ENCODE results near the gene RPS6KB2. TPM values are rescaled to one million over a fixed set of nuclear protein-coding genes. Genes with fewer than 3 reads are reported as not detected.

The RPS6KB2 gene
- total and polyA plus RNA-seq, 2 experiments from 2014 or later: 29.5 to 41.3 TPM

DNA sequence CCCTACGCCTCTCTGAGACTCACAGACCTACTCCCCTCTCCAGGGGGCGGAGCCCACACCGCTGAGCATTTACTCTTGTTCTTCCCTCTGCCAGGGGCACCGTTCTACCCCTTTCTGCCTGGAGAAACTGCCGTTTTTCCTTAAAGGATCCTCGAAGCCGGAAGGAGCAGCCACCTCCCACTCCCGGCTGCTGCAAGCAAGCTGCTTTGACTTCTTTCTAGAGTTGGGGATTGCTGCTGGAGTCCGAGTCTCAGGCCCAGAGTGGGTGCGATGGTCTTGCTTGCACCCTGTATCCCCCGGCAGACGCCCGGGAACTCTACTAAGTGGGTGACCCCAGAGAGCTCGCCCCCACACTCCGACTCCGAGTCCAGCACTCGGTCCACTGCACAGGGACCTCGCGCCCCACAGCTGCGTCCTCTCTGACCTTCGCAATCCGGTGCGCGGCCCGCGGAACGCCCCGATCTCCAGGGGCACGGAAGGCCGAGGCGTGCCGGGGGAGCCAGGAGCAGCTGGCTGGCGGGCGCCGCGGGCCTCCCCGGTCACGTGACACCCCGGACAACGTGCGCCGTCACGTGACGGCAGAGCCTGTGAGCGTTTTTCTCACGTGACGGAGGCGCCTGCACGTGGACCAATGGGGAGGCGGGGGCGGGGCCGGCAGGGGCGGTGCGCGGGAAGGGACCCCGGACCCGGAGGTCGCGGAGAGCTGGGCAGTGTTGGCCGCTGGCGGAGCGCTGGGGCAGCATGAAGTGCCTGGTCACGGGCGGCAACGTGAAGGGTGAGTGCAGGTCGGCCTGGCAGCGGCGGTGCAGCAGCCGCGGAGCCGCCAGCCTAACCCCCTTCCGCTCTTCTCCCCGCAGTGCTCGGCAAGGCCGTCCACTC is 36.8 kb upstream of the RPS6KB2 start, which contains the start of gene RAD9A:
Gene RAD9A (plus strand): TSS at position 683 of the 879 bp plus-strand sequence. CDS start 59 bp downstream, at position 742.
- peak within 1 kb of the TSS; percentile 90 for H3K4me3 Mint-ChIP-seq
- Histone ChIP-seq H3K79me2 (replicated peaks; ENCODE audit: insufficient read depth) (0 out of 2 replicates have a peak, but pooled peaks cover 3% of the 10 kb centered on the region), H3K27me3 (ENCODE audit: insufficient read depth) (no peaks in the 10 kb centered on the region), H3F3A (replicated peaks; ENCODE audit: low read depth) (0 out of 2 replicates have a peak, but pooled peaks cover 8% of the 10 kb centered on the region), H3K36me3 (ENCODE audit: insufficient read depth) (no peaks in the 10 kb centered on the region), H4K20me1 (replicated peaks; ENCODE audit: insufficient read depth) (no peaks in the 10 kb centered on the region; the same call in 1 of the 2 replicates), H3K4me1 (ENCODE audit: insufficient read depth) (peaks cover 14% of the 10 kb centered on the region), H3K9me2 (ENCODE audit: insufficient read depth) (no peaks in the 10 kb centered on the region), H3K27ac (ENCODE audit: low read depth) (no peak within 1 kb of the TSS), H2AFZ (peak within 1 kb of the TSS; percentile 91), H3K4me2 (peak within 1 kb of the TSS; percentile 99), H3K4me3 (peak within 1 kb of the TSS; percentile 94)
- DNase-seq (ENCODE audit: low spot score) (peak; percentile 98), ATAC-seq (peak; percentile 77)
- no peaks in the 10 kb centered on the region for H3K9me3 Mint-ChIP-seq
- peaks cover 14% of the 10 kb centered on the region for H3K36me3 Mint-ChIP-seq (ENCODE audit: low read depth)
- H3K27ac Mint-ChIP-seq: peak within 1 kb of the TSS; percentile 88; the same call in 1 of the 2 replicates
- peaks cover 39% of the 10 kb centered on the region for H3K4me1 Mint-ChIP-seq
- peaks cover 15% of the 10 kb centered on the region for H3K27me3 Mint-ChIP-seq (ENCODE audit: insufficient read depth, low read depth, poor library complexity)
- TF ChIP-seq ZNF331 (CRISPR knock-in tag; IDR thresholded peaks at IDR 0.05; ENCODE audit: low read depth) (no peak), REST (IDR thresholded peaks at IDR 0.05; ENCODE audit: unreplicated experiment) (no peak), POLR2AphosphoS5 (IDR thresholded peaks at IDR 0.05; ENCODE audit: low read depth) (peak; percentile 86), ZNF114 (CRISPR knock-in tag; IDR thresholded peaks at IDR 0.05) (no peak), STAT1 (IDR thresholded peaks at IDR 0.05; ENCODE audit: unreplicated experiment) (no peak), EZH2 (IDR thresholded peaks at IDR 0.05; ENCODE audit: low read depth, unreplicated experiment) (no peak), JUNB (IDR thresholded peaks at IDR 0.05; ENCODE audit: unreplicated experiment) (no peak), ZNF462 (CRISPR knock-in tag; IDR thresholded peaks at IDR 0.05) (no peak), NANOG (IDR thresholded peaks at IDR 0.05; ENCODE audit: borderline replicate concordance) (no peak), CREB1 (CRISPR knock-in tag; IDR thresholded peaks at IDR 0.05; ENCODE audit: low read depth) (peak; percentile 88), EZH2phosphoT487 (IDR thresholded peaks at IDR 0.05; ENCODE audit: unreplicated experiment) (no peak)
- TF ChIP-seq, protein P1, sequence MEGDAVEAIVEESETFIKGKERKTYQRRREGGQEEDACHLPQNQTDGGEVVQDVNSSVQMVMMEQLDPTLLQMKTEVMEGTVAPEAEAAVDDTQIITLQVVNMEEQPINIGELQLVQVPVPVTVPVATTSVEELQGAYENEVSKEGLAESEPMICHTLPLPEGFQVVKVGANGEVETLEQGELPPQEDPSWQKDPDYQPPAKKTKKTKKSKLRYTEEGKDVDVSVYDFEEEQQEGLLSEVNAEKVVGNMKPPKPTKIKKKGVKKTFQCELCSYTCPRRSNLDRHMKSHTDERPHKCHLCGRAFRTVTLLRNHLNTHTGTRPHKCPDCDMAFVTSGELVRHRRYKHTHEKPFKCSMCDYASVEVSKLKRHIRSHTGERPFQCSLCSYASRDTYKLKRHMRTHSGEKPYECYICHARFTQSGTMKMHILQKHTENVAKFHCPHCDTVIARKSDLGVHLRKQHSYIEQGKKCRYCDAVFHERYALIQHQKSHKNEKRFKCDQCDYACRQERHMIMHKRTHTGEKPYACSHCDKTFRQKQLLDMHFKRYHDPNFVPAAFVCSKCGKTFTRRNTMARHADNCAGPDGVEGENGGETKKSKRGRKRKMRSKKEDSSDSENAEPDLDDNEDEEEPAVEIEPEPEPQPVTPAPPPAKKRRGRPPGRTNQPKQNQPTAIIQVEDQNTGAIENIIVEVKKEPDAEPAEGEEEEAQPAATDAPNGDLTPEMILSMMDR (conservative IDR thresholded peaks at IDR 0.05; ENCODE audit: low read depth in 2 of 2): no peak
- TF ChIP-seq, protein P2, sequence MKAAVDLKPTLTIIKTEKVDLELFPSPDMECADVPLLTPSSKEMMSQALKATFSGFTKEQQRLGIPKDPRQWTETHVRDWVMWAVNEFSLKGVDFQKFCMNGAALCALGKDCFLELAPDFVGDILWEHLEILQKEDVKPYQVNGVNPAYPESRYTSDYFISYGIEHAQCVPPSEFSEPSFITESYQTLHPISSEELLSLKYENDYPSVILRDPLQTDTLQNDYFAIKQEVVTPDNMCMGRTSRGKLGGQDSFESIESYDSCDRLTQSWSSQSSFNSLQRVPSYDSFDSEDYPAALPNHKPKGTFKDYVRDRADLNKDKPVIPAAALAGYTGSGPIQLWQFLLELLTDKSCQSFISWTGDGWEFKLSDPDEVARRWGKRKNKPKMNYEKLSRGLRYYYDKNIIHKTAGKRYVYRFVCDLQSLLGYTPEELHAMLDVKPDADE (IDR thresholded peaks at IDR 0.05): peak; percentile 75
